Kidney epithelial cell (primary cell): Measurements from ENCODE around the gene ZNF358. TPM values are rescaled to one million over a fixed set of nuclear protein-coding genes. Genes with fewer than 3 reads are reported as not detected.
A peak's percentile ranks its signal among the peaks of the same experiment; 100 is the strongest.

Source experiments
- DNase-seq: peaks from one replicate; pipeline ENCODE4 v3.0.0-alpha.2; 2010; ENCODE audit warnings: low read depth
- H3K27me3 ChIP-seq: 2 replicates; pipeline ENCODE4 v1.6.0; 2011; ENCODE audit warnings: low read length; ENCODE audit not compliant: control insufficient read depth, insufficient read depth
- H3K36me3 ChIP-seq: 2 replicates; pipeline ENCODE4 v1.5.1; 2011; ENCODE audit warnings: low read length; ENCODE audit not compliant: control insufficient read depth, insufficient read depth
- H3K4me3 ChIP-seq: 2 replicates; pipeline ENCODE4 v1.5.1; 2011; ENCODE audit warnings: low read depth, mild to moderate bottlenecking, control low read depth, low read length
- CTCF ChIP-seq: IDR thresholded peaks from 2 replicates; pipeline ENCODE4 v1.5.1; 2011; ENCODE audit warnings: mild to moderate bottlenecking, moderate library complexity, low read length, control low read depth, inconsistent platforms; ENCODE audit not compliant: insufficient read depth, poor library complexity, severe bottlenecking
- total RNA-seq: library from RNA; depleted of rRNA; stranded (reverse); fragments of >200 nt; gene quantifications from 2 replicates; pipeline ENCODE4 v1.2.3, GENCODE V29; 2015

The ZNF358 gene
- total RNA-seq, 1 donor from 2014 or later = 67.4 TPM

- Histone ChIP-seq H3K27me3 (no peaks in the 10 kb centered on the region), H3K4me3 (no peak overlapping the region), H3K36me3 (peaks cover 8% of the 10 kb centered on the region)
- no peak for DNase-seq
- no peak for TF ChIP-seq CTCF
Measured at GRCh38 chr19:7545904-7546303, 30.0 kb downstream of the ZNF358 start.

DNA sequence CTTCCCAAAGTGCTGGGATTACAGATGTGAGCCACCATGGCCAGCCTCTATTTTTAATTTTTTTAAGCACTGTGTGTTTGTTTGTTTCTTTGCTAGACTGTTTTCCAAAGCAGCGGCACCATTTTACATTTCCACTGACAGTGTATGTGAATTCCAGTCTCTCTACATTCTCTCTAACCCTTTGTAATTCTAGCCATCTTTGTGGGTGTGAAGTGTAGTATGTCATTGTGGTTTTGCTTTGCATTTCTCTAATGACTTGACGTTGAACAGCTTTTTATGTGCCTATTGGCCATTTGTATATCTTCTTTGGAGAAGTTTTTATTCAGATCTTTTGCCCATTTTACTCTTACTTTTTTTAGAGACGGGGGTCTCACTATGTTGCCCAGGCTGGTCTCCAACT lies 31.3 kb downstream of the ZNF358 start:
- peaks cover 6% of the 10 kb centered on the region for H3K36me3 ChIP-seq
- H3K4me3 ChIP-seq = no peak overlapping the region
- TF ChIP-seq CTCF = no peak
- DNase-seq = no peak
- H3K27me3 ChIP-seq = no peaks in the 10 kb centered on the region

GRCh38 chr19:7549429-7550148 lies 33.7 kb downstream of the ZNF358 start:
- TF ChIP-seq CTCF = no peak
- no peaks in the 10 kb centered on the region for H3K36me3 ChIP-seq
- H3K27me3 ChIP-seq = no peaks in the 10 kb centered on the region
- DNase-seq = no peak
- H3K4me3 ChIP-seq = no peak overlapping the region

GRCh38 chr19:7550169-7550770 lies 34.4 kb downstream of the ZNF358 start:
- Histone ChIP-seq H3K36me3 (no peaks in the 10 kb centered on the region), H3K4me3 (no peak overlapping the region), H3K27me3 (no peaks in the 10 kb centered on the region)
- DNase-seq = no peak
- TF ChIP-seq CTCF = no peak

DNA sequence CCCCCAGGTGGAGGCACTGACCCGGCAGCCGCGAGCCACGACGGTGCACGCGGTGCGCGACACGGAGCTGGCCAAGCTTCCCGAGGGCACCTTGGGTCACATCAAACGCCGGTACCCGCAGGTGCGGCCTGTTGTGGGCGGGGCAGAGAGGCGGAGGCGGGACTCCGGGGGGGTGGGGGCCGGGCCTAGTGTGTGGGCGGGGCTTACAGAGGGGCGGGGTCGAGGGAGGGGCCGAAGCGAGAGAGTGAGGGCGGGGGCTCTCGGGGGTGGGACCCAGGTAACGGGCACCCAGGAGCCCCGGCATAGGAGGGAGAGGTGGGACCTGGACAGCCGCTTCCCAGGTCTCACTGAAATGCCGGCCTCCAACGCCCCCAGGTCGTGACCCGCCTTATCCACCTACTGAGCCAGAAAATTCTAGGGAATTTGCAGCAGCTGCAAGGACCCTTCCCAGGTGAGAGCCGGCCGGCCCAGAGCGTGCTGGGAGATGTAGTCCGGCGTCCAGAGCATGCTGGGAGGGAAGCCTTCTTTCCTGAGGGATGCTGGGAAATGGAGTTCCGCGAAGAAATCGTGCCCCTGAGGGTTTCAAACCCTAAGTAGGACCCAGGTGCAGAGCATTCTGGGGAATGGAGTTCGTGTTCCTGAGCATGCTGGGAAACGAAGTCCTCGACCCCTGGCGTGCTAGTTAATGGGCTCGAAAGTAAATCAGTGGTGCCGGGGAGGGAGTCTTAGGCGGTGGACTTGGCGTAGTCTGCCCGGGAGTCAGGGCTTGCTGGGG lies 35.3 kb downstream of the ZNF358 start:
- peak; percentile 39 for DNase-seq
- Histone ChIP-seq H3K4me3 (peak overlapping the region; percentile 16), H3K27me3 (no peaks in the 10 kb centered on the region), H3K36me3 (no peaks in the 10 kb centered on the region)
- no peak for TF ChIP-seq CTCF
